Dedifferentiated amniotic fluid mesenchymal stem cell (primary cell): ENCODE measurements around the gene ALDH5A1.
"Not testable (repeated sequence)": the region's sequence is repeated elsewhere in the genome, so short reads cannot be mapped to it uniquely, and the experiment has no call there.

ENCODE experiments used
- DNase-seq: peaks from one replicate; pipeline ENCODE4 v3.0.0-alpha.2; 2016; ENCODE audit errors: extremely low spot score

Gene ALDH5A1

DNA sequence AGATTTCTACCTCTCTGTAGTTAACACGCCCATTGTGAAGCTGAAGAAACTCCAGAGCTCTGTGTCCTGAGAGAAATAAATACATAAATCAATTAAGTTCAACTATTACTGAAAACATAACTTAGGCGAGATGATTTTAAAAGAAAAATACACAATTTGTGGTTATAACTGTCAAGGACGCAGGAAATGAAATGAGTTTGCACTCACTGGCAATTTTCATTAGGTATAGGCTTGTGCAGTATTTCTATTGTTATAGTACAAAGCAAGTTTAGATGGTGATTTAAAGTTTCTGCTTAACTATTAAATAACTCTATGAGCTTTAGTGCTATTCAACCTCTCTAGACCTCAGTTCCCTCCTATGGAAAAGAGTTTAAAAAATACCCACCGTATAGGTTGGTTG, 8.7 kb upstream of the ALDH5A1 start:
- no peak for DNase-seq

GRCh38 chr6:24489470-24489869, 5.3 kb upstream of the ALDH5A1 start, which contains the start of gene GPLD1:
TSS of gene GPLD1 (minus strand) at chr6:24489578. CDS start at chr6:24489511, 67 bp downstream.
- no peak for DNase-seq

DNA sequence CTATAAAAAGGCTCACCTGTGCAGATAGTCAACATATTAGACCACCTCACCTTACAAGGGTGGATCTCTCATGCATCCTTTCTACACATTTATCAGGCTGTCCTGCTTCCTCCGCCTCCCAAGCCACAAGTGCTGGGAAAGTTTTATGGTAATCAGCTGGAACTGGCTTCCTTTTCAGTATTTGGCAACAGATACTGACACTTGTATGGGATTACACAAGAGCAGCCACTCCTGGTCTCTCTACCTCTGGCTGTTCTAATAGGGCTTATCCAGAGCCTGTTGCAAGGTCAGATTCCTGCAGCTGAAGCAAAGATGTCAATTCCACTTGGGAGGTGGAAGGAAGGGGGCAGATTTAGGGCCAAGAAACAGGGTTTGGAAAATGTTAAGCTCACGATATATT, 4.9 kb upstream of the ALDH5A1 start:
- DNase-seq, result no peak

- DNase-seq, result no peak
Measured at GRCh38 chr6:24490948-24491347, 3.8 kb upstream of the ALDH5A1 start.

- no peak for DNase-seq
Measured at GRCh38 chr6:24492475-24492874, 2.3 kb upstream of the ALDH5A1 start.

- DNase-seq, result no peak
Measured at GRCh38 chr6:24493945-24494820, 586 bp upstream of the ALDH5A1 start.

DNA sequence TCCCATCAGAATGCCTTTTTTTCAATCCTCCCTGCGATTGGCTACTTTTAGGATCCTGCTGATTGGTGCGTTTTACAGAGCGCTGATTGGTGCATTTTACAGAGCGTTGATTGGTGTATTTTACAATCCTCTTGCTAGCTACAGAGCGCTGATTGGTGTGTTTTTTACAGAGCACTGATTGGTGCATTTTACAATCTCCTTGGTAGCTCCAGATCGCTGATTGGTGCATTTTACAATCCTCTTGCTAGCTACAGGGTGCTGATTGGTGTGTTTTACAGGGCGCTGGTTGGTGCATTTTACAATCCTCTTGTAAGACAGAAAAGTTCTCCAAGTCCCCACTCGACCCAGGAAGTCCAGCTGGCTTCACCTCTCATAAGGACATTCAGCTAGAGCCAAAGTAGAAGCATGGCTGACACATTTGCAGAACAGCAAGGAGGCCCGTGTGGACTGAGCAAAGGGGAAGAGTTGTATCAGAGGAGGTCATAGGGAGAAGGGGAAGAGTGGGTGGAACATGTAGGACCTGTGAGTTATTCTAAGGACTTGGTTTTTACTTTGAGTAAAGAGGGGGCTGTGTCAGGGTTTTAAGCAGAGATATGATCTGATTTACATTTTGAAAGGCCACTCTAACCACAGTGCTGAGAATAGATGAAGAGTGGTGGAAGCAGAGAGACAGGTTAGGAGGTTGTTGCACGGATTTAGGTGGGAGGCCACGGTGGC, 2.6 kb downstream of the ALDH5A1 start:
- DNase-seq, result no peak

DNA sequence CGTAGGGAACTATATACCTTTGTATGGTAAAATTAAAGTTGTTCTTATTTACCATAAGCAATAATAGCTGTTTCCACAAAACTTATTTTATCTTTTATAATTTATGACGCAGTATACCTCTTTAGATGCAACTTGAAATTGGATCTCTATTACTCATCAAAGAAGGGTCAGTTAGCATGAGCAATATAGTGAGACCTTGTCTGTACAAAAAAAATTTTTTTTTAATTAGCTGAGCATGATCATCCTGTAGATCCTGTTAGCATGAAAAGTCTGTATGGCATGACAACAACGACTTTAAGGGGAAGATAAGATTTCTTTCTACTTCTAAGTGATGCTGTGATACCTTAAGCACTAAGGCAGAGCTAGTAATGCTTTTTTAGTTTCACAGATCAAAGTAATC, 5.9 kb downstream of the ALDH5A1 start:
- no peak for DNase-seq

GRCh38 chr6:24501374-24501773, 6.6 kb downstream of the ALDH5A1 start:
- DNase-seq, result no peak

GRCh38 chr6:24501914-24502313, 7.1 kb downstream of the ALDH5A1 start:
- no peak for DNase-seq

GRCh38 chr6:24504287-24504648, 9.5 kb downstream of the ALDH5A1 start:
- DNase-seq, result no peak

GRCh38 chr6:24504649-24505586, 10.1 kb downstream of the ALDH5A1 start:
- no peak for DNase-seq

- no peak for DNase-seq
Measured at GRCh38 chr6:24506814-24507520, 12.2 kb downstream of the ALDH5A1 start.

- not testable (repeated sequence) for DNase-seq
Measured at GRCh38 chr6:24511976-24512375, 17.2 kb downstream of the ALDH5A1 start.

- no peak for DNase-seq
Measured at GRCh38 chr6:24513602-24514001, 18.8 kb downstream of the ALDH5A1 start.

GRCh38 chr6:24517659-24518543, 23.1 kb downstream of the ALDH5A1 start:
- no peak for DNase-seq

DNA sequence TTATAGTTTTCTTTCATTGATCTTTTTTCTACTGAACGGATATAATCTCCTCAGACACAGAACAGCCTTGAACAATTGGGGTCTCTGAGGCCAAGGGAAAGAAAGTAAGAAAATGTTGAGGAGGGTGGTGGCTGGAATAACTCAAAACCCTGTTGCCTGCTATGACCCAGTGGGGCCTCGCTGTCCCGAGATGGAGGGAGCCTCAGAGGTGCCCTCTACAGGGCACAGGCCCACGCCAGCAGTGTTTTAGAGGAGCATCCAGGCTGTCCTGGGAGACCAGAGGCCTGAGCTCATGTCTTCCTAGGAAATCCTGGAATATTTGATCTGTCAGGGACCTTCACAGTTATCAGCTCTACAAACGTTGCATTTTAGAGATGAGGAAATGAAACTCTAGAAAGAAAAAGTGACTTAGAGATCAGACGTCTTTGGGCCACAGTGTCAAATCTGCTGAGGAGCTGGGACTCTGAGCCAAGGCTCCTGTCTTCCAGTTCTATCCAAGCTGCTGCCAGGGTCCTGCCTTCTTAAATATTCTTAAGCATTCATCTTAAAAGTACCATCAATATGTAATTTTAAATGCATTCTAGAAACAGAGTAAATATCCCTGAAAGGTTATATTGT, 26.3 kb downstream of the ALDH5A1 start:
- no peak for DNase-seq

DNA sequence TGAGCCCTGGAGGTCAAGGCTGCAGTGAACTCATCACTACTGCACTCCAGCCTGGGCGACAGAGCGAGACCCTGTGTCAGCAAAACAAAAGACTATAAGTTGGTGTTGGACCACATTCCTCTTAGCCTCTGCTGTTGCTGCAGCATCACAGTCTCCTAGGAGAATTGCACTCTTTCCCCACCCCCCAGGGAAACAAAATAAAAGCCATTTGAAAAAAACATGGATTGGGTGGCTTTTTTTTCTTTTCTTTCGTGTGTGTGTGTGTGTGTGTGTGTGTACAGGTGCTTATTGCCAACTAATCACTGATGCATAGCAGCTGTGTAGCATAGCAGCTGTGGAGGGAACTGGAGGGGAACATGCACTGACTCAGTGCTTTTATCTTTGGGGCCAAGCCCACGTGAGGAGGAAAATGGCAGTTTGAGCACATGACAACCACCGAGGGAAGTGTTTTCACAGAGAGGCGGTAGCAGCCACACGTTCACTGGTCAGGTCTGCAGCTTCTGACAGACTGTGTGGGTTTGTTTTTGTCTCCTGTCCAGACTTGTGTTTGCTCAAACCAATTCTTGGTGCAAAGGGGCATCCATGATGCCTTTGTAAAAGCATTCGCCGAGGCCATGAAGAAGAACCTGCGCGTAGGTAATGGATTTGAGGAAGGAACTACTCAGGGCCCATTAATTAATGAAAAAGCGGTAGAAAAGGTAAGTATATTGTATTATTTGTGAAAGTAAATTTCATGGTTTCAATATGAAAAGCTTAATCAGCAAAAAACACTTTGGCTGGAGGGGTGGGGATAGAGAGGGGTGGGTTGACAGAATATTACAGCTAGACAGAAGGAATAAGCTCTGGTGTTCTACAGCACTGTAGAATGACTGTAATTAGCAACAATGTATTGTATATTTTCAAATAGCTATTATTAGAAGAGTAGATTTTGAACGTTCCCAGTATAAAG, 27.7 kb downstream of the ALDH5A1 start:
- DNase-seq, result no peak

- no peak for DNase-seq
Measured at GRCh38 chr6:24524329-24524728, 29.6 kb downstream of the ALDH5A1 start.
